ENCODE measurements around the gene MOG.

MOG gene

GRCh38 chr6:29676981-29677601 is 20.2 kb downstream of the MOG start:
- DNase-seq (ENCODE audit: low spot score): no peak

- no peak for DNase-seq (ENCODE audit: low spot score)
Observed at GRCh38 chr6:29678114-29678513, 21.2 kb downstream of the MOG start.

- DNase-seq (ENCODE audit: low spot score): no peak
Observed at GRCh38 chr6:29679962-29680361, 23.1 kb downstream of the MOG start.

- no peak for DNase-seq (ENCODE audit: low spot score)
Observed at GRCh38 chr6:29680416-29680815, 23.5 kb downstream of the MOG start.

- no peak for DNase-seq (ENCODE audit: low spot score)
Observed at GRCh38 chr6:29680904-29681303, 24.0 kb downstream of the MOG start, which contains the start of gene ZFP57. Gene ZFP57 (minus strand): TSS chr6:29681152. CDS start chr6:29677003, 4,149 bp downstream.

- no peak for DNase-seq (ENCODE audit: low spot score)
Observed at GRCh38 chr6:29681811-29682210, 24.9 kb downstream of the MOG start.

- DNase-seq (ENCODE audit: low spot score): no peak
Observed at GRCh38 chr6:29685718-29686326, 28.9 kb downstream of the MOG start.

GRCh38 chr6:29694637-29695036 is 37.7 kb downstream of the MOG start:
- DNase-seq (ENCODE audit: low spot score): no peak

- no peak for DNase-seq (ENCODE audit: low spot score)
Observed at GRCh38 chr6:29696147-29697125, 39.5 kb downstream of the MOG start.

- DNase-seq (ENCODE audit: low spot score): peak; percentile 62
Observed at GRCh38 chr6:29702519-29703103, 45.7 kb downstream of the MOG start.

- DNase-seq (ENCODE audit: low spot score): peak; percentile 57
Observed at GRCh38 chr6:29705389-29706231, 48.7 kb downstream of the MOG start.

- DNase-seq (ENCODE audit: low spot score): no peak
Observed at GRCh38 chr6:29708432-29709179, 51.7 kb downstream of the MOG start.

- DNase-seq (ENCODE audit: low spot score): no peak
Observed at GRCh38 chr6:29709188-29709587, 52.3 kb downstream of the MOG start.

- no peak for DNase-seq (ENCODE audit: low spot score)
Observed at GRCh38 chr6:29710281-29710941, 53.5 kb downstream of the MOG start.

GRCh38 chr6:29720863-29721262 is 64.0 kb downstream of the MOG start:
- no peak for DNase-seq (ENCODE audit: low spot score)
